AG08395 (cell line): ENCODE measurements around the gene CAMTA1.
A peak's percentile ranks its signal among the peaks of the same experiment; 100 is the strongest.

ENCODE experiments used
- DNase-seq: peaks from one replicate; pipeline ENCODE4 v3.0.0; 2012; ENCODE audit warnings: mixed read lengths, low spot score

CAMTA1 gene

DNA sequence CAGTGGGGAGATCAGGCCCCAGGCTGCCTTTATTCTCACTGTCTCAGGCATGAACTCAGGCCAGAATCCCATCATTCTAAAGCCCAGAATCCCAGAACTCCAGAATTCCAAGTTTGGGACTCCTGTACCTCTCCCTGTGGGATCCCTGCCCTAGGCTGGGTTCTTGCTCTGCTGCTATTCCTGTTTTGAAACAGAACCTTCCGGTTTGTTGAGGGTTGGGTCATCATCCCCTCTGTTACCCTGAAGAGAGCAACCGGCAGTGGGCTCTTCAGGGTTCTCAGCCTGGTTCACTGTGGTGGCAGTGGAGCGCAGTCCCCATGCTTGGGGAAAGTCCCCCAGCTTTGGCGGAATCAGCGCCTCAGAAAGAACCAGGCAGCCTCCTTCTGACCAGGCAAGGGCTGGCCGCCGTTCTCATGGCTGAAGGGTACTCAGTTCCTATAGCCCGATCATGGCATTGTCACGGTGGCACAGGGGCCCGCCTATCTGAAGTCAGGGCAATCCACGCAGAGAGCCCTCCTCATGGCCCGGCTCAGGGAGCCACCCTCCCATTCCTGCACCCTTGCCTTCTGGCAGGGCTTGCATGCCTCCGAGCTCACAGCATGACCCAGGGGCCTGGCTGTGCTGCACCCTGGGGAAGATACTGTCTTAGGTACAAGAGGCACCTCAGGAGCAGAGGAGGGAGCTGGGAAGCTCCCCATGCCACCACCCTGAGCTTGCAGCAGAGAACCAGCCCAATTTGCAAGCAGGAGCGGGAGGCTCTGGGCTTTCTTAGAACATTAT is 650.2 kb downstream of the CAMTA1 start:
- DNase-seq, result no peak

DNA sequence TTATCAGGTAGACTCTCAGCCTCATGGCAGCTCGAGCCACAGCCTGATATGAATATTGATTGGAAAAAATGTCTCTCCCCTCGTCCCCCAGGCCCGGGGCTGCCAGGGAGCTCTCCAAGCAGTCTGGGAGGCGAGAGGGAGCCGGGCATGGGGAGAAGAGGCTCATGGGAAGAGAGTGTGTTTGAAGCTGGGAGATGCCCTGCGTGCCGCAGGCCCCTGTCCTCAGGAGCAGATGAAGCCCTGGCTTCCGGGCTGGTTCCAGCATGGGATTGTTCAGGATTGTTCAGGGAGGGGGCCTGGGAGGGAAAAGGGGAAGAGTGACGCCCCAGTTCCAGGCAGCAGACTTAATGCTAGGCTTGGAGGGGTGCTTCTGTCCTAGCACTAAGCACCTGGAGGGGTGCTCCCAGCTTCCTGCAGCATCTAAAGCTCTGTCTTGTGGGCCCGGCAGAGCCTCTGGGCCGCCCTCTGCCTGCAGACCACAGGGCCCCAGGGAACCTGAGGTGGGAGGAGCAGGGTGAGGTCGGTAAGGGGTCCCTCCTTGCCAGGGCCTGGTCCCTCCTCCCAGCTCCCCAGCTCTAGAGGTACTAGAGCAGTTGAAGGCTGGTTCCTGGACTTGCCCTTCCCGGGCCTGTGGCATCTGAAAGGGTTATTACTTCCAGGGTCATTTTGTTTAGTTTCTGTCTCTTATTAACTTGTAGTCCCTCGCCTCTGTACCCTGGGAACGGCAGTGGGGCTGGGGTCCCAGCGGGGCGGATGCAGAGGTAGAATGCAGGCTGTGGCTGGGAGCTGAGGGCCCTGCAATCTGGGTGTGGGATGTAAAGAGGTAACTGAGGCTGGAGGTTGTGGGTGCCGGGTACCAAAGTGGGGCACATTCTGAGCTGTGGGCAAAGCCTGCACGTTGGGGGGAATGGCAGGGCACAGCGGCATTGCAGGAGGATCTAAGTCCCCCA is 651.1 kb downstream of the CAMTA1 start:
- DNase-seq, result no peak

- no peak for DNase-seq
Observed at GRCh38 chr1:7437036-7437435, 651.8 kb downstream of the CAMTA1 start.

DNA sequence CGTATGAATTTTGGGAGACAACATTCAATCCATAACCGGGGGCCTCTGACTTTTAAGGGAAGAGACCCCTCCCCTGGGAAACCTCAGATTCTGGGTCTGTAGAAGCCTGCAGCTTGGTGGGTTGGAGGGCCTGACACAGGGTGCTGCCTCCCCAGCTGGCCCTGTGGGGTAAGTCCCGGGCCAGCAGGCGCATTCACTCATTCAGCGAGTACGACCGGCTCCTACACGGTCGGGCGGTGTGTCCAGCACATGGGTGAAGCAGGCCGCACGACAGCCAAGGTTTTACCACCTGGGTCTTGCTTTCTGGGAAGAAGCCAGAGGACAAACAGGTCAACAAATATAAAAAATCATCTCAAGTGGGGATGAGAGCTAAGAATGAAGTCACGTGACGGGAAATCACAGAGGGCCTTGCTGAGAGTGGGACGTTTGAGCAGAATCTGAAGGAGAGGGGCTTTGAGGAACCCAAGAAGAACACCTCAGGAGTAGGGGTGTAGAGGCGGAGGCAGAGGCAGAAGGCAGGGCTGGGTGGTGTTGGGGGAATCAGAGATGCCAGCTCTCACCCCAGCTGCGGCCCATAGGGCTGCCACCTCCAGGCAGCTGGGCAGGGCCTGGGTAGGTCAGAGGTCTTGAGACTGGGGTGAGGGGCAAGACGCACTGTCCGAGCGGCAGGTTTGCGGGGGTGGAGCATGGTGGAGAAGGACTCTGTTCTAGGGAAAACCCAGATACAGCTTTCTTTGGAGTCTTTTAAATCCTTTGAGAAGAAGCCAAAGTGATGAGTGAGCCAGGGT is 652.5 kb downstream of the CAMTA1 start:
- DNase-seq, result peak; percentile 12

- DNase-seq, result no peak
Observed at GRCh38 chr1:7438396-7438785, 653.1 kb downstream of the CAMTA1 start.

- DNase-seq, result no peak
Observed at GRCh38 chr1:7438921-7439655, 653.8 kb downstream of the CAMTA1 start.

DNA sequence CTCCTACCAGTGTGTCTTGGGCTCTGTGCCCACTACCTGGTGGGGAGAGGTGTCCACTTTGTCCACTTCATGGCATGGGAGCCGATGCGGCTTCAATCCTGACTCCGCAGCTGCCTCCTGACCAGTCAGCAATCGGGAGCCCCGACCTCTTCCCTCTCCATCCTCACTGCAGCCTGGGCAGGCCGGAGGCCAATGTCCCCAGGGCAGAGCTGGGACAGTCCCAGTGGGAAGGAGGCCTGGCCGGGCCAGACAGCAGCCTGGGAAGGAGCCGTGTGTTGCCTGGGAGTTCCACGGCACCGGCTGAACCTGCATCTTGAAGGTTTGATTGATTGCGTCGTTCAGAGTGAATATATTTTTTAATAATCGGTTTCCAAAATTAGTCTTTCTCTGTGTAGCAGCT is 654.9 kb downstream of the CAMTA1 start:
- DNase-seq, result no peak

- DNase-seq, result no peak
Observed at GRCh38 chr1:7441143-7441841, 656.0 kb downstream of the CAMTA1 start.

DNA sequence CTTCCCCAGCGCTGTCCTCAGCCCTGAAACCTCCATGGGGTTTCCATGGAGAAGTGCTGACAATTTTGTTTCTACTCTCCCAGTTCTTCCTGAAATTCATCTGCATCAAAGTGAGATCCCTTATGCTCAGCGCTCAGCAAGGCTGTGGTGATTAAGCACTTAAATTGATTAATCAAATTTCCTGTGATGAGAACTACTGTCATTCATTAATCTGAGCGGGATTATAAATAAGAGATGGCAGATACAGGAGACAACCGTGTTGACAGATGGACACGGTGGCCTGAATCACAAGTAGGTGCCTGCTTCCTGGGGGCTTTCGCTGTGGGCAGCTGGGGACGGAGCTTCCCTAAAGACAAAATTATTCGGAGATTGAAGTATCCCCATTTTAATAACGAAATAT is 656.8 kb downstream of the CAMTA1 start:
- no peak for DNase-seq

DNA sequence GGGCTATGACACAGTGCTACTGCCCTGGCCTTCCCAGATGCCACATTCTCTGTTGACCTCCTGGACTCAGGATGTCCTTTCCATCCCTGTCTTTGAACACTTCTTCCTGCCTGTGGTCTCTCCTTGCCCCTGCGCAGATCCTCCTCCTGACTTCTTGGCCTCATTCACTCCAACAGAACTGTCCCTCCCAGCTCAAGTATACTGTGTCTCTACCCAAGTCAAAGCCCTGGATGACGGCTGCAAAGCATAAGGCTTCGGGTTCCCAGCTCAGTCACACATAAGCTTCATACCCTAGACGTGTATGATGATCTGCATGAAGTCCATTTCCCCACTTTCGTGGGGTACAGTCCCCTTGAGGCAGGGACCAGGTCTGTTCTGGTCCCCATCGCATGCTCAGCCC is 657.7 kb downstream of the CAMTA1 start:
- DNase-seq, result no peak

GRCh38 chr1:7444363-7444762 is 659.1 kb downstream of the CAMTA1 start:
- no peak for DNase-seq

DNA sequence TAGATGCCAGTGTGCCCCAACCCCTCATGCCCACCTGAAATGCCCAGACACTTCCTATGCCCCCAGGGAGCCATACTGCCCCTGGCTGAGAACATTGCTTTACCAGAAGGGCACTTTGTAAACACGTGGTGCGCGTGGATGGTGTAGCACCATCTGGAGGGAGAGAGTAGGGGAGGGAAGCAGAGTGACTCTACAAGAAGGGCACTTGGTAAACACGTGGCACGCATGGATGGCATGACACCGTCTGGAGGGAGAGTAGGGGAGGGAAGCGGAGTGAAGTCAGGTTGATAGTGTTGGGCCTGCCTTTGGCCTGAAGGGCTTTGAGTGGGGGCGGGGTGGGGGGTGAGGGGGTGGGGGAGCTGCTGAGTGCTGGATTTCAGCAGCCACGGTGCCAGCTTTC is 661.8 kb downstream of the CAMTA1 start:
- no peak for DNase-seq

- no peak for DNase-seq
Observed at GRCh38 chr1:7447736-7448135, 662.5 kb downstream of the CAMTA1 start.

- no peak for DNase-seq
Observed at GRCh38 chr1:7448986-7449385, 663.7 kb downstream of the CAMTA1 start.

GRCh38 chr1:7449750-7450149 is 664.5 kb downstream of the CAMTA1 start:
- DNase-seq, result no peak

- DNase-seq, result no peak
Observed at GRCh38 chr1:7450838-7451237, 665.6 kb downstream of the CAMTA1 start.

- no peak for DNase-seq
Observed at GRCh38 chr1:7453038-7453437, 667.8 kb downstream of the CAMTA1 start.

- DNase-seq, result peak; percentile 67
Observed at GRCh38 chr1:7454052-7454815, 669.0 kb downstream of the CAMTA1 start.

- DNase-seq, result peak; percentile 35
Observed at GRCh38 chr1:7454895-7455784, 669.9 kb downstream of the CAMTA1 start.
